ENCODE data around the gene TLCD3B. TPM values are rescaled to one million over a fixed set of nuclear protein-coding genes. Genes with fewer than 3 reads are reported as not detected.

The TLCD3B gene
- total RNA-seq, 1 donor from 2014 or later = 0.20 TPM

DNA sequence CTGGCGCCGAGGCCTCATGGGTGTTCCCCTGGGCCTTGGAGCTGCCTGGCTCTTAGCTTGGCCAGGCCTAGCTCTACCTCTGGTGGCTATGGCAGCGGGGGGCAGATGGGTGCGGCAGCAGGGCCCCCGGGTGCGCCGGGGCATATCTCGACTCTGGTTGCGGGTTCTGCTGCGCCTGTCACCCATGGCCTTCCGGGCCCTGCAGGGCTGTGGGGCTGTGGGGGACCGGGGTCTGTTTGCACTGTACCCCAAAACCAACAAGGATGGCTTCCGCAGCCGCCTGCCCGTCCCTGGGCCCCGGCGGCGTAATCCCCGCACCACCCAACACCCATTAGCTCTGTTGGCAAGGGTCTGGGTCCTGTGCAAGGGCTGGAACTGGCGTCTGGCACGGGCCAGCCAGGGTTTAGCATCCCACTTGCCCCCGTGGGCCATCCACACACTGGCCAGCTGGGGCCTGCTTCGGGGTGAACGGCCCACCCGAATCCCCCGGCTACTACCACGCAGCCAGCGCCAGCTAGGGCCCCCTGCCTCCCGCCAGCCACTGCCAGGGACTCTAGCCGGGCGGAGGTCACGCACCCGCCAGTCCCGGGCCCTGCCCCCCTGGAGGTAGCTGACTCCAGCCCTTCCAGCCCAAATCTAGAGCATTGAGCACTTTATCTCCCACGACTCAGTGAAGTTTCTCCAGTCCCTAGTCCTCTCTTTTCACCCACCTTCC is 43.5 kb downstream of the TLCD3B start:
- peak; percentile 11 for ATAC-seq

DNA sequence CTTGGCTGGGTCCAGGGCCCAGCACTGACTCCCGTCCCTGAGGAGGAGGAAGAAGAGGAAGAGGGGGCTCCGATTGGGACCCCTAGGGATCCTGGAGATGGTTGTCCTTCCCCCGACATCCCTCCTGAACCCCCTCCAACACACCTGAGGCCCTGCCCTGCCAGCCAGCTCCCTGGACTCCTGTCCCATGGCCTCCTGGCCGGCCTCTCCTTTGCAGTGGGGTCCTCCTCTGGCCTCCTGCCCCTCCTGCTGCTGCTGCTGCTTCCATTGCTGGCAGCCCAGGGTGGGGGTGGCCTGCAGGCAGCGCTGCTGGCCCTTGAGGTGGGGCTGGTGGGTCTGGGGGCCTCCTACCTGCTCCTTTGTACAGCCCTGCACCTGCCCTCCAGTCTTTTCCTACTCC is 44.1 kb downstream of the TLCD3B start:
- ATAC-seq = no peak

DNA sequence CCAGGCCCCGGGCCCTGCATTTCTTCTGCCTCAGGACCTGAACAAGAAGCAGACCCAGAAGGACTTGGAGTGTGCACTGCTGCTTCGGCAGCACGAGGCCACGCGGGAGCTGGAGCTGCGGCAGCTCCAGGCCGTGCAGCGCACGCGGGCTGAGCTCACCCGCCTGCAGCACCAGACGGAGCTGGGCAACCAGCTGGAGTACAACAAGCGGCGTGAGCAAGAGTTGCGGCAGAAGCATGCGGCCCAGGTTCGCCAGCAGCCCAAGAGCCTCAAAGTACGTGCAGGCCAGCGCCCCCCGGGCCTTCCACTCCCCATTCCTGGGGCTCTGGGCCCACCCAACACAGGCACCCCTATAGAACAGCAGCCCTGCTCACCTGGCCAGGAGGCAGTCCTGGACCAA is 44.8 kb downstream of the TLCD3B start:
- ATAC-seq = no peak

DNA sequence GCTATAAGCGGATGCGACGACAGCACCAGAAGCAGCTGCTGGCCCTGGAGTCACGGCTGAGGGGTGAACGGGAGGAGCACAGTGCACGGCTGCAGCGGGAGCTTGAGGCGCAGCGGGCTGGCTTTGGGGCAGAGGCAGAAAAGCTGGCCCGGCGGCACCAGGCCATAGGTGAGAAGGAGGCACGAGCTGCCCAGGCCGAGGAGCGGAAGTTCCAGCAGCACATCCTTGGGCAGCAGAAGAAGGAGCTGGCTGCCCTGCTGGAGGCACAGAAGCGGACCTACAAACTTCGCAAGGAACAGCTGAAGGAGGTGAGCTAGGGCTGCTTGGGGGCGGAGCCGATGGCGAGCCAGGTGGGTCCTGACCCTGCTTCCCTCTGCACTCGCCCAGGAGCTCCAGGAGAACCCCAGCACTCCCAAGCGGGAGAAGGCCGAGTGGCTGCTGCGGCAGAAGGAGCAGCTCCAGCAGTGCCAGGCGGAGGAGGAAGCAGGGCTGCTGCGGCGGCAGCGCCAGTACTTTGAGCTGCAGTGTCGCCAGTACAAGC is 45.7 kb downstream of the TLCD3B start:
- ATAC-seq = no peak

DNA sequence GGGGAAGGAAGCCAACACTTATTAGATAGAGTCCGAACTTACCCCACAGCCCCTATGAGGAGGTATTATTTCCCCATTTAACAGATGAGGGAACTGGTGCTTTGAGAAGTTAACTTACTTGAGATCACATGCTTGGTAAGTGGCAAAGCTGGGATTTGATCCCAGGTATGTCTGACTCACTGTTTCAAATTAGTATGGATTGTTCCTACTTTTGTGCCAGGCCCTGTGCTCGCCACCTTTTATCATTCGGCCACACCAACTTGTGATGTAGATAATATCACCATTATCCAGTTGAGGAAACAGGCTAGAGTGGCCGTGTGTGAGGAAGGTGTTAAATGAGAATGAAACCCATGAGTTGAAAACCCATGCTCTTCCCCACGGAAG is 46.3 kb downstream of the TLCD3B start:
- no peak for ATAC-seq

DNA sequence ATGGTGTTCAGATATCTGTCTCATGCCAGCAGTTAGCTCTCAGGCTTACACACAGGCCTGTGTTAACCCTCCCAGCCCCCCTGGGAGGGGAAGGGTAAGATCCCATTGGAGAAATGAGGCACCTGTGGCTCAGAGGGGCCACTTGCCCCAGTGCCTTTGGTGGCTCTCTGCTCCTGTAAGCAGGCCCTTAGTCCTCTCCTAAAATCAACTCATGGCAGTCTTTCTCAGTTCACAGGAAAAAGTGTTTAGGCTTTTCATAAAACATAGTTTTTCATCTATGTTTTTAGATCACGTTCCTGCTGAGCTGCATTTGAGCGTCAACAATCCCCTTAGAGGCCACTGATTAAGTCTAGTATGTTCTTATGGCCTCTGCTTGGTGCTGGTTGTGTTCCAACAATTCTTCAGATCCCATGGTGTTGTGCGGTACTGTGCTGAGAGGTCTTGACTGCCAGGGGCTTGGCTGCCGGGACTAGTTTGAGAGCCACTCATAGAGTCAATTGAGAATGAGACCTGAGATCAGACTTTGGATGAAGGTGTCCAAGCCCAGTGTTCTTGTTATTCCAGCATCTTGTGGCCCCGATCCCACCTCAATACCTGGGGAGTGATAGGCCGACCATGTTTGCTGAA is 46.8 kb downstream of the TLCD3B start:
- ATAC-seq = no peak

DNA sequence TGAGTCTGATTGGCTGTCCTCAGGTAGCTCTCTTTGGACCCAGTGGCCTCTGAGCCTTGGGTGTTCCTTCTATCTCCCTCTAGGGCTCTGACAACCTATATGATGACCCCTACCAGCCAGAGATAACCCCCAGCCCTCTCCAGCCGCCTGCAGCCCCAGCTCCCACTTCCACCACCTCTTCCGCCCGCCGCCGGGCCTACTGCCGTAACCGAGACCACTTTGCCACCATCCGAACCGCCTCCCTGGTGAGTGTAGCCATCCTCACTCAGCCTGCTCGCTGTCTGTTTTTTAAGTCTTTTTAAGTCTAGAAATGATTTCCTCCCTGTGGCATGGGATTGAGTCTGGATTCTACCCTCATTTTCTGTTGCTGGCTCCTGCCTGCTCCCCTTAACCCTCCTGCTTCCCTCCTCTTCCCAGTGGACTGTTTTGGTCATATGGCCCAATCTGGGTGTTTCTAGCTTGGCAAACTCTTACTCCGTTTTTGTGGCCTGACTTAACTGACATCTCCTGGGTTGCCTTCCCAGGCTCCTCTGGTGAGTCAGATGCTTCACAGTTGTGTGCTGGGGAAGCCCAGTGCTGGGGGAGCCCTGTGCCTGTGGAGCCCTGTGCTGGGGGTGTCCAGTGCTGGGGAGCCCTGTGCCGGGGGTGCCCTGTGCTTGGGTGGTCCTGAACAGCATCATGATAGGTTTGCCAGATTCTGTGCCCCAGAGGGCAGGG is 47.5 kb downstream of the TLCD3B start:
- no peak for ATAC-seq

DNA sequence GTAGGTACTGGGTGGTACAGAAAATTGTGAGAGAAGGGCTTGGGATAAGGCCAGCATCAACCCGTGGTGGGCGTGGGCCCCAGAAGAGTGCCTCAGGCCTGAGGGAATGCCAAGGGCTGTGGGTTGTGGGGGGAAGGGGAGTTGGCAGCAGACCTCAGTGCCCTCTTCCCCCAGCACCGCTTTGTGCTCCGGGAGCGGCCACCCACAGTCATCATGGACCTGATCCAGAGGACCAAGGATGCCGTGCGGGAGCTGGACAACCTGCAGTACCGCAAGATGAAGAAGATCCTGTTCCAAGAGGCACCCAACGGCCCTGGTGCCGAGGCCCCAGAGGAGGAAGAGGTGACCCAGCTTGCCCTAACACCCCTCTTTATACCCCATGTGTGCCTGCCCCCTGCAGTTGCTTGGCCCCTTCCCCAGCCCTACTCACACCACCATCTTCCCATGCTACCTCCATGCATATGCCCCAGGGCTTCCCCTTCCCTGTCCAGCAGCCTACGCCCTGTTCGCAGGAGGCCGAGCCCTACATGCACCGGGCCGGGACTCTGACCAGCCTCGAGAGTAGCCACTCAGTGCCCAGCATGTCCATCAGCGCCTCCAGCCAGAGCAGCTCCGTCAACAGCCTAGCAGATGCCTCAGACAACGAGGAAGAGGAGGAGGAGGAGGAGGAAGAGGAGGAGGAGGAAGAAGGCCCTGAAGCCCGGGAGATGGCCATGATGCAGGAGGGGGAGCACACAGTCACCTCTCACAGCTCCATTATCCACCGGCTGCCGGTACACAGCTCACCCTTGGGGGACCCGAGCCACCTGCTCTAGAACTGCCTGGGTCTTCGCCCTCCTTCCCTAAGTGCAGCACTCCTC is 48.3 kb downstream of the TLCD3B start:
- no peak for ATAC-seq

DNA sequence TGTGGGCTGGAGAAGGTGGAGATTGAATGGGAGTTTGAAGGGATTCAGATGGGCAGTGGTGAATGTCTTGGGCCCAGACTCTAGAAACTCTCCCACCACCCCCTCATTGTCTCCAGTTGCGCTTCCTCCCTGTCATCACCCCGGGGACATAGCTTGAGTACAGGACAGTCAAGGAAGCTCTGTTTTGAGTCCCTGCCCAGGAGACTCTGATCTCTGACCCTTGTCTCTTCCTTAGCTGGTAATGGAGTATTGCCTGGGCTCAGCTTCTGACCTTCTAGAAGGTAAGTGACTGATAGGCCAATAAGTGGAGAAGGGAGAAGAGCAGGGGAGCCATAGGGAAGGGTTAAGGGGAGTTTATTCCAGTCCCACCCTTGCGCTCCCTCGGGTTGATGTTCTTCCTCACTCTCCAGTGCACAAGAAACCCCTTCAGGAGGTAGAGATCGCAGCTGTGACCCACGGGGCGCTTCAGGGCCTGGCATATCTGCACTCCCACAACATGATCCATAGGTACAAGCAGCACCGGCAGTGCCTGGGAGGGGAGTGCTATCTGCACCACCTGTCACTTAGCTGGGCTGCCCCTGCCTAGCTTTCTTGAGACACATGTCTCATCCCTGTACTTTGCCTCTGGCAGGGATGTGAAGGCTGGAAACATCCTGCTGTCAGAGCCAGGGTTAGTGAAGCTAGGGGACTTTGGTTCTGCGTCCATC is 52.4 kb downstream of the TLCD3B start:
- no peak for ATAC-seq

DNA sequence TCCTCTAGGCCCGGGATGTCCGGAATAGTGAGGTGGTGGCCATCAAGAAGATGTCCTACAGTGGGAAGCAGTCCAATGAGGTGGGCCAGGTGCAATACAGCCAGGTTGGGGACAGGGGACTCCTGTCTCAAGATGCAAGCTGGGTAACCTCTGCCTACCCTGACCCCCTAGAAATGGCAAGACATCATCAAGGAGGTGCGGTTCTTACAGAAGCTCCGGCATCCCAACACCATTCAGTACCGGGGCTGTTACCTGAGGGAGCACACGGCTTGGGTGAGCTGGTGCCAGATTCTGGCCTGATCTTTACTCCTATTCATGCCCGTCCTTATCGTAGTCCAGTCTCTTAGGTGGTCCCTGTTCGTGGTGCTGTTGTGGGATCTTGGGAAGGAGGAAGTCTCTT is 53.0 kb downstream of the TLCD3B start:
- ATAC-seq = no peak

DNA sequence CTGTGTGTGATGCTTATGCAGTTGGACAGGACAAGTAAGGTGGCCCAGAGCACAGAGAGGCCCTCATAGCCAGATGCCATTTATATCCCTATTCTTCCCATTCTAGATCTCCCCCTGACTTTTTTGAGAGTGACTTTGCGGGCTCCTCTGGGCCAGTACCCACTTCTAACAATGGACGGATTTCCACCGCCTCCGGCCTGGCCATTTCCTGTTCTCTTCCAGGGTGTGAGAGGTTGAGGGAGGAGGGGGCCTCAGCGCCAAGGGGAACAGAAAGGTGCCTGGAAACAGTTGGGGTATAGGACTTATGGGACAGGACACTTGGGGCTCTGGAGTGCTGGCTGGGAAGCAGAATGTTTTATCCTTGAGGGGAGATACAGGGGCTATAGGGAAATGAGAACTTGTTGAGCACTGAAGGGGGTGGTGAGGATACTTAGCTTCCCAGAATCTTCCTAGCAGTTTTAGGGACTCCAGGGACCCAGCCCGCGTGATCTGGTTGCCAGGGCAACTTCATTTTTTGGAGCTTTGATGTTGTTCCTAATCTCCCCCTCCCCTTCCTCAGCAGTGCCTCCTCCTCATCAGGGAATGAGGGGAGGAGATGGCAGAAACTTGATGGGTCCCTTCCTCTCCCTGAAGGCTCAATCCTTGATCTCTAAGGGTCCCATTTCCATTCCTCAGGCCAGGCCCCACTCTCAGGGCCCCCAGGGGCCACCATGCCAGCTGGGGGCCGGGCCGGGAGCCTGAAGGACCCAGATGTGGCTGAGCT is 53.8 kb downstream of the TLCD3B start:
- no peak for ATAC-seq

DNA sequence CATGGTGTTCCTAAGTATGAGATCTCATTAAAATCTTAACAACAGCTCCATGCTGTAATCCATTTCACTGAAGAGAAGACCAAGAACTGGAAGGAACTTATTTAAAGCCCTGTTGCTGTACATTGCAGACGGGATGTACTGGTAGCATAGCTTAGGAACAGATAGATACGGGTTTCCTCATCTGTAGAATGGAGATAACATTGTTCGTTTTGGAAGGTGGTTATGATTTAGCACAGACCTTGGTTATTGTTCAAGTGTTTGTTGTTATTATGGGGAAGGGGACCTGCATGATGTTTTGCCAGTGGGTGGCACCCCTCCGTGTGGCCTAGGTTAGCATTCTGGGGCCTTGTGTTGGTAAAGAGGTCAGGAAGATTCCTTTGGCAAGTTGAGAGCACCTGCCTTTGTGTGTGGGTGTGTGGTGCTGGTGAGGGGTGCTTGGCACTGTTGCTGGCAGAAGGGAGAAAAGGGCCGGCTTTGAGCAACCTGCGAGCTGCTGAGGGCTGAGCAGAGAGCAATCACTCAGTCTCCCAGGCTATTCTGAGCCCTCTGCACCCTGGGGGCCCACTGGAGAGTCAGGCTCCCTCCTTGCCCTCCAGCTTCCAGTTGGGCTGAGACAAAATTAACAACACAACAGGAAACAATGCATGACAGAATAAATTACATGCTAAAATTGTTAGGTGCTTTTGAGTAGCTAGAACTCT is 55.1 kb downstream of the TLCD3B start:
- no peak for ATAC-seq

DNA sequence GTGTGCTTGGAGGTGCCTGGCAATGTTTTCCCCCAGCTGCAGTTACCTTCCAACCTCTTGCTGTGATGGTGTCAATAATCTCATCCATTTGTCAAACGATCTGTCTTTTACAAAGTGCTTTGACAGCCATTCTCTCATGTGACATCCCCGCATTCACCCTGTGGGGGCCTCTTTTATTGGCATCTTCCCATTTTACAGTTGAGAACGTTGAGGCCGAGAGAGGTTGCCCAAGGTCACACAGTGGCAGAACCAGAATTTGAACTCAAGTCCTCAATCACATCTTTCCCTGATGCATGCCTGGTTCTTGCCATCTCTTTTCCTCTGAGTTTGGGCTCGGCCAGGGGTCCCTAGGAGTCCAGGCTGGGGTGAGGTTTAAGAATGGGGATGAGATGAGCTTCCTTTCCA is 55.9 kb downstream of the TLCD3B start:
- no peak for ATAC-seq

Other genes with a start within 250 kb of the TLCD3B start
- 28.7 TPM for gene KIF22, start 240.5 kb downstream of the TLCD3B start, total RNA-seq
- 169 TPM for gene MAZ, start 224.7 kb downstream of the TLCD3B start, total RNA-seq
- gene PRRT2, start 219.1 kb downstream of the TLCD3B start, total RNA-seq = not detected
- 13.4 TPM for gene PAGR1, start 215.1 kb downstream of the TLCD3B start, total RNA-seq
- gene MVP, start 210.8 kb downstream of the TLCD3B start, total RNA-seq = 67.9 TPM
- gene CDIPT, start 168.0 kb downstream of the TLCD3B start, total RNA-seq = 36.9 TPM
- 2.9 TPM for gene SEZ6L2, start 131.7 kb downstream of the TLCD3B start, total RNA-seq
- gene ASPHD1, start 130.8 kb downstream of the TLCD3B start, total RNA-seq = 1.00 TPM
- gene KCTD13, start 105.0 kb downstream of the TLCD3B start, total RNA-seq = 11.1 TPM
- 74.5 TPM for gene TMEM219, start 69.2 kb downstream of the TLCD3B start, total RNA-seq
- gene TAOK2, start 57.4 kb downstream of the TLCD3B start, total RNA-seq = 17.7 TPM
- gene HIRIP3, start 35.7 kb downstream of the TLCD3B start, total RNA-seq = 7.1 TPM
- 37.0 TPM for gene INO80E, start 35.0 kb downstream of the TLCD3B start, total RNA-seq
- 0.20 TPM for gene DOC2A, start 20.2 kb downstream of the TLCD3B start, total RNA-seq
- not detected for gene C16orf92, start 8.1 kb downstream of the TLCD3B start, total RNA-seq
- gene ALDOA, start 34.5 kb upstream of the TLCD3B start, total RNA-seq = 1,863 TPM
- 112 TPM for gene PPP4C, start 44.7 kb upstream of the TLCD3B start, total RNA-seq
- gene TBX6, start 60.7 kb upstream of the TLCD3B start, total RNA-seq = 3.6 TPM
- 22.8 TPM for gene YPEL3, start 64.9 kb upstream of the TLCD3B start, total RNA-seq
- 85.3 TPM for gene GDPD3, start 82.3 kb upstream of the TLCD3B start, total RNA-seq
- 126 TPM for gene MAPK3, start 91.9 kb upstream of the TLCD3B start, total RNA-seq
- gene CORO1A, start 152.3 kb upstream of the TLCD3B start, total RNA-seq = 9.0 TPM
- gene BOLA2B, start 162.4 kb upstream of the TLCD3B start, total RNA-seq = 131 TPM
- gene SLX1A, start 162.6 kb upstream of the TLCD3B start, total RNA-seq = 27.9 TPM
- gene SULT1A3, start 168.0 kb upstream of the TLCD3B start, total RNA-seq = 7.1 TPM
- gene NPIPB13, start 217.2 kb upstream of the TLCD3B start, total RNA-seq = 11.2 TPM

All from esophagus mucosa (tissue), 1 donor.